22Rv1 (cell line): ENCODE data around the gene SETD2.
"Not testable (repeated sequence)": the region's sequence is repeated elsewhere in the genome, so short reads cannot be mapped to it uniquely, and the experiment has no call there.

Experiments
- H3K27ac ChIP-seq: fragments of 450-650 bp; 2 replicates; pipeline ENCODE4 v1.5.1; 2017
- CTCF ChIP-seq: fragments of 450-650 bp; IDR thresholded peaks from 2 replicates; pipeline ENCODE4 v1.5.1; 2017; ENCODE audit warnings: mild to moderate bottlenecking
- ZFX ChIP-seq: fragments of 450-650 bp; IDR thresholded peaks from 2 replicates; pipeline ENCODE4 v1.6.1; 2017; ENCODE audit warnings: antibody characterized with exemption, borderline replicate concordance

The SETD2 gene

GRCh38 chr3:47028146-47028545, 135.8 kb downstream of the SETD2 start:
- TF ChIP-seq ZFX (no peak), CTCF (no peak)
- H3K27ac ChIP-seq = no peak overlapping the region

- not testable (repeated sequence) for H3K27ac ChIP-seq
Observed at GRCh38 chr3:47026432-47026831, 137.5 kb downstream of the SETD2 start.

- no peak overlapping the region for H3K27ac ChIP-seq
- TF ChIP-seq CTCF (no peak), ZFX (no peak)
Observed at GRCh38 chr3:47024932-47025331, 139.0 kb downstream of the SETD2 start.

- H3K27ac ChIP-seq = peak overlapping the region; percentile 47
- TF ChIP-seq CTCF = no peak
- no peak for TF ChIP-seq ZFX
Observed at GRCh38 chr3:47022641-47023071, 141.3 kb downstream of the SETD2 start.

- H3K27ac ChIP-seq = no peak overlapping the region
- TF ChIP-seq CTCF = no peak
- no peak for TF ChIP-seq ZFX
Observed at GRCh38 chr3:47020311-47020710, 143.6 kb downstream of the SETD2 start.

GRCh38 chr3:47019201-47019600, 144.7 kb downstream of the SETD2 start:
- TF ChIP-seq ZFX (no peak), CTCF (no peak)
- H3K27ac ChIP-seq = no peak overlapping the region

GRCh38 chr3:47018269-47018611, 145.7 kb downstream of the SETD2 start:
- no peak overlapping the region for H3K27ac ChIP-seq
- TF ChIP-seq ZFX (no peak), CTCF (no peak)

- TF ChIP-seq ZFX (no peak), CTCF (no peak)
- no peak overlapping the region for H3K27ac ChIP-seq
Observed at GRCh38 chr3:47017504-47018268, 146.2 kb downstream of the SETD2 start.
